Measurements from ENCODE around the gene SNX7. TPM values are rescaled to one million over a fixed set of nuclear protein-coding genes. Genes with fewer than 3 reads are reported as not detected.

Gene SNX7
- total RNA-seq, 4 donors from 2014 or later, result 11.6 to 28.6 (median 19.4) TPM

DNA sequence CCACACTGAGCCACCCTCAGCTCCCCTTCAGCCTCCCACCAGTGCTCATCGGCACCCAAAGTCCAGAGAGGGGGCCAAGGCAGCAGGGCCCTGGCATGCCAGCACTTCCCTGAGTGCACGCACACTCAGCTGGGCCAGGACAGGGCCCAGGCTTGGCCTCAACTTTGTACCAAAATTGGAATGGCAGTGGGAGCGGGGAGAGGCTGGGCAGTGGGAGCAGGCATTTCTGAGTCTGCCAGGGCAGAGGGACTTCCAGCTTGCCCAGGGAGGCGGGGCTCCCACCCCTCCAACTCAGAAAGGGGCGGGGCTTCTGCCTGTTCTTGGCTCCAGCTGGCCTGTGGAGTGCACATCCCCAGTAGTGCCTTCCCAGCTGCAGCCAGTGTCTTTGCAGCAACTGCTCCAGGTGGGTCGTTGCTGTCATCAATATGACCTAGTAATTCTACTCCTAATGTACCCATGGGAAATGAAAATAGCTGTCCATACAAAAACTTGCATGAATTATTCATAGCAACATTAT, 10.3 kb upstream of the SNX7 start:
- no peaks in the 10 kb centered on the region for H3K27me3 ChIP-seq
- no peaks in the 10 kb centered on the region for H3K36me3 ChIP-seq
- no peak overlapping the region for H3K27ac ChIP-seq
- no peak for DNase-seq (ENCODE audit: low spot score in 2 of 2)
- H3K4me1 ChIP-seq, result no peaks in the 10 kb centered on the region
- TF ChIP-seq POLR2A (IDR thresholded peaks at IDR 0.05) (no peak), EP300 (IDR thresholded peaks at IDR 0.05) (no peak)
- TF ChIP-seq, protein P1, sequence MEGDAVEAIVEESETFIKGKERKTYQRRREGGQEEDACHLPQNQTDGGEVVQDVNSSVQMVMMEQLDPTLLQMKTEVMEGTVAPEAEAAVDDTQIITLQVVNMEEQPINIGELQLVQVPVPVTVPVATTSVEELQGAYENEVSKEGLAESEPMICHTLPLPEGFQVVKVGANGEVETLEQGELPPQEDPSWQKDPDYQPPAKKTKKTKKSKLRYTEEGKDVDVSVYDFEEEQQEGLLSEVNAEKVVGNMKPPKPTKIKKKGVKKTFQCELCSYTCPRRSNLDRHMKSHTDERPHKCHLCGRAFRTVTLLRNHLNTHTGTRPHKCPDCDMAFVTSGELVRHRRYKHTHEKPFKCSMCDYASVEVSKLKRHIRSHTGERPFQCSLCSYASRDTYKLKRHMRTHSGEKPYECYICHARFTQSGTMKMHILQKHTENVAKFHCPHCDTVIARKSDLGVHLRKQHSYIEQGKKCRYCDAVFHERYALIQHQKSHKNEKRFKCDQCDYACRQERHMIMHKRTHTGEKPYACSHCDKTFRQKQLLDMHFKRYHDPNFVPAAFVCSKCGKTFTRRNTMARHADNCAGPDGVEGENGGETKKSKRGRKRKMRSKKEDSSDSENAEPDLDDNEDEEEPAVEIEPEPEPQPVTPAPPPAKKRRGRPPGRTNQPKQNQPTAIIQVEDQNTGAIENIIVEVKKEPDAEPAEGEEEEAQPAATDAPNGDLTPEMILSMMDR (IDR thresholded peaks at IDR 0.05), result no peak
- H3K9me3 ChIP-seq, result peaks cover 0 to 3% (median 0%) of the 10 kb centered on the region in 4 donors
- 74 to 80% methylated on average over 3 to 5 of the region's 6 CpGs for WGBS, 2 donors
- H3K4me3 ChIP-seq, result no peak overlapping the region

DNA sequence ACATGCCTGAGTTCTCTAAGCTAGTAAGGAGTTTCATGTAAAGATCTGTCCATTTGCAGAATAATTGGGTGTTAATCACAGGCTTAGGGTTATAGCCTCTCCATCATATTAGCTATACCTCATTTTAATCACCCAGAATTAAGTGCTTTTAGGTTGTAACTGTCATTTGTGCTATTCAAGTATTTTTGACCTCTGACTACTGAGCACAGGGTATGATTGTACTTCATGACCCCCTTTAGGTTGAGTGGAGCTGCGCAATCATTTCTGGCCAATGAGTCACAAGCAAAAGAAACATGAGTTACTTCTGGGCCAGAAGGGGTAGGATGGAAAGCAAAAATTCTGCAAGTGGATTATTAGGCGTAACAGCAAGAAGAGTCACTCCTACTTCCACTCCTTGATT, 8.4 kb upstream of the SNX7 start:
- no peaks in the 10 kb centered on the region for H3K4me1 ChIP-seq
- H3K4me3 ChIP-seq, result no peak overlapping the region
- TF ChIP-seq EP300 (IDR thresholded peaks at IDR 0.05), result no peak
- no peak for TF ChIP-seq POLR2A (IDR thresholded peaks at IDR 0.05)
- TF ChIP-seq, protein P1 (IDR thresholded peaks at IDR 0.05), result no peak
- DNase-seq (ENCODE audit: low spot score in 2 of 2), result no peak
- WGBS, 2 donors, result 90 to 96% methylated on average over 2 of the region's 2 CpGs
- H3K27me3 ChIP-seq, result no peaks in the 10 kb centered on the region
- H3K9me3 ChIP-seq, result peaks cover 0 to 3% (median 0%) of the 10 kb centered on the region in 4 donors
- H3K36me3 ChIP-seq, result no peaks in the 10 kb centered on the region
- H3K27ac ChIP-seq, result no peak overlapping the region

DNA sequence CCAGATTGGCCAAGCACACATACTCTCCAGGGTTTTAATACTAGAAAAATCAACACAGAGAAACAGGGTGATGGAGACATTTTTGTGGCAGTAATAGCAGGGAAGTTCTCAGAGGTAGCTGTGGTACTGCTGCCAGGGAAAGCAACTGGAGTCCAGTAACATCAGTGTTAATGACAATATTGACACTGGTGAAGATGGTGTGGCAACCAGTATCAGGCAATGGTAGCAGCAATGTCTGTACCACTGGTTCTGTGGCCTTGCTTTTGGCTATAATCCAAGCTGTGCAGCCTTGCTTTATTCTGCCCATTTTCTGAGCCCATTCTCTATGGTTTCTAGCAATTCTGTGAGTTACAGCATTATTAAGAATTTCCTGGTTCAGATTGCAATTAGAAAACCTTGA, 1.6 kb upstream of the SNX7 start:
- Histone ChIP-seq H3K4me3 (no peak overlapping the region), H3K4me1 (peaks cover 0 to 21% (median 0%) of the 10 kb centered on the region in 4 donors), H3K36me3 (no peaks in the 10 kb centered on the region), H3K27me3 (no peaks in the 10 kb centered on the region), H3K9me3 (peaks cover 0 to 3% (median 0%) of the 10 kb centered on the region in 4 donors), H3K27ac (peak overlapping the region in 1 of 4 donors; percentile 32)
- DNase-seq (ENCODE audit: low spot score in 2 of 2), result no peak
- TF ChIP-seq EP300 (IDR thresholded peaks at IDR 0.05) (no peak), POLR2A (IDR thresholded peaks at IDR 0.05) (no peak)
- TF ChIP-seq, protein P1 (IDR thresholded peaks at IDR 0.05), result no peak

DNA sequence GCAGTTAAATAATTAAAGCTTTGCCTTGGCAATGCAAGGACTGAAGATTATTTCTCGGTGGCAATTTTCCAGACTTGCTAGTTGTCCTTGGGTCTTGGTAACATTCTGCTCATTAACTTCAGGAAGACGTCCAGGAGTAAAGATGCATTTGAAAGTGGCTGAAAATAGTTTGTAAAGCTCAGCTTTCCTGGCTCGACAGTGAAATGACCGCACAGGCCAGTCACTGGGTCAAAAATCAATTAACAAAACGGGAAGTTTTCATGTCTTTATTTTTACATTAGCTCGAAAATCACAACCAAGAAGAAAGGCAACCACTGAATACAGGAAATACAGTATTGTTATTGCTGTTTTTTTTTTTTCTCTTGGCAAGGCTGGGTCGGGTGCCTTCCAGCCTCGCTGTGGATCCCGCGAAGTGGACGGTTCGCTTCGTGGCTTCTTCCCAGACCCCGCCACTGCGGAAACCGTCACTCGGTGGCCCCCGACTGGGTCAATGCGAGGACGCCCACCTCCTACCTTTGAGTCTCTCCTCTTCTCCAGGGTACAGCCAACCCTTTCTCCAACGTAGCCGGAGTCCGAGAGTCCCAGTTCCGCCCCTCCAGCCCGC, 479 bp upstream of the SNX7 start:
- Histone ChIP-seq H3K27me3 (no peaks in the 10 kb centered on the region), H3K9me3 (no peaks in the 10 kb centered on the region), H3K4me1 (peaks cover 0 to 21% (median 0%) of the 10 kb centered on the region in 4 donors), H3K27ac (peak overlapping the region; percentile 44 to 96 (median 90)), H3K4me3 (peak overlapping the region; percentile 52 to 98 (median 86)), H3K36me3 (no peaks in the 10 kb centered on the region)
- WGBS, 2 donors, result 1 to 2% methylated on average over 22 to 25 of the region's 25 CpGs
- no peak for DNase-seq (ENCODE audit: low spot score in 2 of 2)
- TF ChIP-seq, protein P1 (IDR thresholded peaks at IDR 0.05), result no peak
- TF ChIP-seq EP300 (IDR thresholded peaks at IDR 0.05), result peak in 1 of 2 donors; percentile 33

DNA sequence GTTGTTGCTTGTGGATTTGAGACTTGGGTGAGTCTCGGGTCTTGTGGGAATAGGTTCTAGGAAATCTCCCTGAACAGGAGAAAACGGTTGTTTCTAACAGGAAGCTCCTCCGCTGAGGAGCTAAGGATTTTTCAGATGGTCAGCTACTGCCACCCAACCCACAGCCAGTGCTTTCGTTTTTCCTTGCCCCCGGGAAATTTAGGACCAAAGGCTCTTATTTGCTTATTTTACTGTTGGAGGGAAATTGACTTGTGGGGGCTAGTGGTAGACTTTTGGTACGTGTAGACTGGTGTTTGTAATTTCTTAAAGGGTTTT, 792 bp downstream of the SNX7 start:
- DNase-seq (ENCODE audit: low spot score in 2 of 2), result no peak
- Histone ChIP-seq H3K27ac (peak overlapping the region; percentile 44 to 96 (median 90)), H3K27me3 (no peaks in the 10 kb centered on the region), H3K36me3 (no peaks in the 10 kb centered on the region), H3K4me3 (peak overlapping the region; percentile 52 to 98 (median 86)), H3K9me3 (no peaks in the 10 kb centered on the region), H3K4me1 (peaks cover 0 to 21% (median 0%) of the 10 kb centered on the region in 4 donors)
- TF ChIP-seq EP300 (IDR thresholded peaks at IDR 0.05) (no peak), POLR2A (IDR thresholded peaks at IDR 0.05) (no peak)
- TF ChIP-seq, protein P1 (IDR thresholded peaks at IDR 0.05), result peak in 1 of 5 experiments; percentile 7
- 1% methylated on average over 6 of the region's 6 CpGs for whole genome bisulfite sequencing, 2 donors
